Mesendoderm (in vitro differentiated cells): ENCODE data around the gene PLGLB1. TPM values are rescaled to one million over a fixed set of nuclear protein-coding genes. Genes with fewer than 3 reads are reported as not detected.

Source experiments
- small RNA-seq: library from polyadenylated mRNA; stranded (forward); fragments of <200 nt; extraction: miRNeasy Mini kit (QIAGEN cat#:217004); gene quantifications from one replicate; pipeline ENCODE3, GENCODE V24; 2013; ENCODE audit not compliant: insufficient read depth

PLGLB1 gene

Small RNAs within 50 kb of the gene (small RNA-seq; reads per million reads assigned to genes)
- gene AC125232.1, result not detected
